IMR-90 (cell line): ENCODE data around the gene NAV2. TPM values are rescaled to one million over a fixed set of nuclear protein-coding genes. Genes with fewer than 3 reads are reported as not detected.

Experiments
- ATAC-seq: fragments of 200-7000 bp; cut with Tn5 transposase; 2 replicates; pipeline ENCODE4 v1.9.1; 2020; ENCODE audit warnings: low read depth, mild to moderate bottlenecking, moderate library complexity
- BruUV-seq: library from RNA; stranded (reverse); fragments of 400-500 nt; replicated peaks from 2 replicates; lab custom pipeline; 2021; lab: Mats Ljungman, UMichigan
- CTCF ChIA-PET: fragments of 300-600 bp; formaldehyde crosslinking; extraction: SDS; loops from one replicate; lab custom pipeline; 2021; ENCODE audit warnings: antibody characterized with exemption; lab: Yijun Ruan, JAX
- POLR2A ChIA-PET: fragments of 300-600 bp; sonication (Branson Sonifier 250); formaldehyde crosslinking; loops from one replicate; lab custom pipeline; 2022; ENCODE audit warnings: antibody characterized with exemption; ENCODE audit not compliant: unreplicated experiment; lab: Charles Lee
- DNase-seq: peaks from one replicate; pipeline ENCODE4 v3.0.0; 2013
- H2AFZ ChIP-seq: replicated peaks from 2 replicates; pipeline ENCODE3; 2013; ENCODE audit warnings: low read length, mild to moderate bottlenecking; ENCODE audit not compliant: poor library complexity
- H2AK5ac ChIP-seq: 2 replicates; pipeline ENCODE4 v1.6.1; 2013; ENCODE audit warnings: low read depth, low read length, inconsistent platforms
- H2AK9ac ChIP-seq: replicated peaks from 2 replicates; pipeline ENCODE3; 2013; ENCODE audit warnings: mild to moderate bottlenecking, low read depth, low read length, moderate library complexity; ENCODE audit not compliant: poor library complexity
- H2BK120ac ChIP-seq: 2 replicates; pipeline ENCODE4 v1.6.1; 2013; ENCODE audit warnings: low read depth, low read length, inconsistent platforms
- H2BK15ac ChIP-seq: 3 replicates; pipeline ENCODE4 v1.6.1; 2013; ENCODE audit warnings: low read depth, low read length, inconsistent platforms
- H2BK20ac ChIP-seq: 2 replicates; pipeline ENCODE4 v1.6.1; 2013; ENCODE audit warnings: low read depth, mild to moderate bottlenecking, inconsistent platforms, low read length, moderate library complexity
- H2BK5ac ChIP-seq: 2 replicates; pipeline ENCODE4 v1.6.1; 2013; ENCODE audit warnings: mild to moderate bottlenecking, low read depth, low read length, inconsistent platforms; ENCODE audit not compliant: poor library complexity, severe bottlenecking
- H3K14ac ChIP-seq: replicated peaks from 2 replicates; pipeline ENCODE4 v1.6.1; 2013; ENCODE audit warnings: low read depth, low read length, inconsistent platforms
- H3K18ac ChIP-seq: 2 replicates; pipeline ENCODE4 v1.6.1; 2013; ENCODE audit warnings: low read depth, low read length, control low read depth
- H3K23ac ChIP-seq: 2 replicates; pipeline ENCODE4 v1.6.1; 2013; ENCODE audit warnings: low read depth, low read length, inconsistent platforms
- H3K27ac ChIP-seq: 2 replicates; pipeline ENCODE4 v1.5.1; 2013; ENCODE audit warnings: mild to moderate bottlenecking, control low read depth, low read length; ENCODE audit not compliant: insufficient read depth
- H3K27me3 ChIP-seq: 2 replicates; pipeline ENCODE4 v1.6.1; 2013; ENCODE audit warnings: low read length; ENCODE audit not compliant: control insufficient read depth, insufficient read depth
- H3K36me3 ChIP-seq: 2 replicates; pipeline ENCODE4 v1.6.1; 2013; ENCODE audit warnings: low read length, mixed read lengths; ENCODE audit not compliant: control insufficient read depth, insufficient read depth
- H3K4ac ChIP-seq: 2 replicates; pipeline ENCODE4 v1.6.1; 2013; ENCODE audit warnings: low read depth, low read length, inconsistent platforms
- H3K4me1 ChIP-seq: 2 replicates; pipeline ENCODE4 v1.6.1; 2013; ENCODE audit warnings: low read length, mixed read lengths; ENCODE audit not compliant: control insufficient read depth, insufficient read depth
- H3K4me2 ChIP-seq: 2 replicates; pipeline ENCODE4 v1.6.1; 2013; ENCODE audit warnings: low read depth, mild to moderate bottlenecking, control low read depth, low read length, moderate library complexity
- H3K4me3 ChIP-seq: 2 replicates; pipeline ENCODE4 v1.5.1; 2013; ENCODE audit warnings: low read depth, mild to moderate bottlenecking, control low read depth, low read length, moderate library complexity; ENCODE audit not compliant: insufficient read depth
- H3K56ac ChIP-seq: 2 replicates; pipeline ENCODE4 v1.6.1; 2013; ENCODE audit warnings: low read length, inconsistent platforms; ENCODE audit not compliant: insufficient read depth; ENCODE audit errors: extremely low read depth
- H3K79me1 ChIP-seq, 2 experiments: 2 replicates each; pipeline ENCODE4 v1.6.1; 2013; ENCODE audit warnings: low read length in 2 of 2, inconsistent platforms in 1 of 2, low read depth in 1 of 2
- H3K9ac ChIP-seq: 2 replicates; pipeline ENCODE4 v1.6.1; 2013; ENCODE audit warnings: low read depth, low read length, control low read depth
- H3K9me1 ChIP-seq: 2 replicates; pipeline ENCODE4 v1.6.1; 2013; ENCODE audit warnings: low read length, inconsistent platforms; ENCODE audit not compliant: insufficient read depth
- H3K9me3 ChIP-seq: 2 replicates; pipeline ENCODE4 v1.6.1; 2013; ENCODE audit warnings: low read length; ENCODE audit not compliant: control insufficient read depth, insufficient read depth
- H4K20me1 ChIP-seq: 2 replicates; pipeline ENCODE4 v1.6.1; 2013; ENCODE audit warnings: low read length, inconsistent platforms; ENCODE audit not compliant: insufficient read depth
- H4K5ac ChIP-seq: 2 replicates; pipeline ENCODE4 v1.6.1; 2013; ENCODE audit warnings: mild to moderate bottlenecking, low read depth, low read length, control low read depth
- H4K8ac ChIP-seq, 2 experiments: 2 replicates each; pipeline ENCODE4 v1.6.1; 2013; ENCODE audit warnings: low read depth in 2 of 2, low read length in 2 of 2, control low read depth in 1 of 2, inconsistent platforms in 1 of 2
- H4K91ac ChIP-seq: 2 replicates; pipeline ENCODE4 v1.6.1; 2013; ENCODE audit warnings: low read depth, low read length, inconsistent platforms; ENCODE audit not compliant: insufficient read depth
- CEBPB ChIP-seq: IDR thresholded peaks from 2 replicates; pipeline ENCODE4 v1.6.1; 2012; ENCODE audit warnings: low read depth, low read length, improper control_type of control experiment
- CHD1 ChIP-seq: IDR thresholded peaks from 2 replicates; pipeline ENCODE4 v1.6.1; 2012; ENCODE audit warnings: low read depth, low read length, improper control_type of control experiment
- MAFK ChIP-seq: IDR thresholded peaks from 2 replicates; pipeline ENCODE4 v1.6.1; 2012; ENCODE audit warnings: low read depth, low read length, improper control_type of control experiment
- NFE2L2 ChIP-seq: fragments of 150-350 bp; IDR thresholded peaks from 2 replicates; pipeline ENCODE4 v1.6.1; 2016; ENCODE audit warnings: low read depth, mild to moderate bottlenecking, low read length
- RAD21 ChIP-seq: IDR thresholded peaks from 2 replicates; pipeline ENCODE4 v1.6.1; 2012; ENCODE audit warnings: low read length, improper control_type of control experiment
- RCOR1 ChIP-seq: IDR thresholded peaks from 2 replicates; pipeline ENCODE4 v1.6.1; 2012; ENCODE audit warnings: mild to moderate bottlenecking, low read length, improper control_type of control experiment; ENCODE audit not compliant: insufficient replicate concordance
- RFX5 ChIP-seq: IDR thresholded peaks from 2 replicates; pipeline ENCODE4 v1.8.0; 2012; ENCODE audit warnings: low read depth, mild to moderate bottlenecking, low read length, moderate library complexity
- SMC3 ChIP-seq: fragments of 150-350 bp; IDR thresholded peaks from 2 replicates; pipeline ENCODE4 v1.6.1; 2016; ENCODE audit warnings: low read depth, mild to moderate bottlenecking, antibody characterized with exemption, low read length, moderate library complexity
- WGBS, 2 experiments: methylation state at CpG; one replicate each; pipeline versions ENCODE4 v1.1.5 to v1.1.7; 2013; ENCODE audit warnings: missing lambda C conversion rate in 2 of 2; ENCODE audit not compliant: insufficient read length in 1 of 2; ENCODE audit errors: extremely low coverage in 2 of 2; 5-methylcytosine and 5-hydroxymethylcytosine counted together
- dilution Hi-C: fragments of 300-500 bp; cut with HindIII; formaldehyde crosslinking; loops from one replicate; pipeline ENCODE4 v1.14.3; 2018; ENCODE audit warnings: low sequenced_read_pairs; ENCODE audit not compliant: unreplicated experiment
- in situ Hi-C: fragments of 300-500 bp; cut with MboI; formaldehyde crosslinking; loops from 3 replicates; pipeline ENCODE4 v1.14.3; 2019; ENCODE audit warnings: low sequenced_read_pairs, inconsistent platforms, mixed read lengths
- intact Hi-C: fragments of 100-400 bp; cut with micrococcal nuclease; formaldehyde crosslinking; loops from 2 replicates; pipeline ENCODE4 v1.10.0; 2022
- polyA plus RNA-seq, 3 experiments: library from polyadenylated mRNA; depleted of rRNA; stranded (reverse); fragments of >200 nt; gene quantifications; 2 replicates each; pipeline ENCODE4 v1.2.3, GENCODE V29; 2012; ENCODE audit warnings: low replicate concordance in 1 of 3
- total RNA-seq: library from RNA; depleted of rRNA; stranded (reverse); fragments of >200 nt; gene quantifications from 2 replicates; pipeline ENCODE4 v1.2.3, GENCODE V29; 2012
- TF ChIP-seq, protein P1 (sequence below): conservative IDR thresholded peaks from 2 replicates; pipeline ENCODE4 v1.5.1; 2012; ENCODE audit warnings: mild to moderate bottlenecking, low read depth, low read length, improper control_type of control experiment

Gene NAV2
- total and polyA plus RNA-seq, 2 of the 4 experiments (the other 2 are of a cell fraction): 4.5 to 12.6 TPM

DNA sequence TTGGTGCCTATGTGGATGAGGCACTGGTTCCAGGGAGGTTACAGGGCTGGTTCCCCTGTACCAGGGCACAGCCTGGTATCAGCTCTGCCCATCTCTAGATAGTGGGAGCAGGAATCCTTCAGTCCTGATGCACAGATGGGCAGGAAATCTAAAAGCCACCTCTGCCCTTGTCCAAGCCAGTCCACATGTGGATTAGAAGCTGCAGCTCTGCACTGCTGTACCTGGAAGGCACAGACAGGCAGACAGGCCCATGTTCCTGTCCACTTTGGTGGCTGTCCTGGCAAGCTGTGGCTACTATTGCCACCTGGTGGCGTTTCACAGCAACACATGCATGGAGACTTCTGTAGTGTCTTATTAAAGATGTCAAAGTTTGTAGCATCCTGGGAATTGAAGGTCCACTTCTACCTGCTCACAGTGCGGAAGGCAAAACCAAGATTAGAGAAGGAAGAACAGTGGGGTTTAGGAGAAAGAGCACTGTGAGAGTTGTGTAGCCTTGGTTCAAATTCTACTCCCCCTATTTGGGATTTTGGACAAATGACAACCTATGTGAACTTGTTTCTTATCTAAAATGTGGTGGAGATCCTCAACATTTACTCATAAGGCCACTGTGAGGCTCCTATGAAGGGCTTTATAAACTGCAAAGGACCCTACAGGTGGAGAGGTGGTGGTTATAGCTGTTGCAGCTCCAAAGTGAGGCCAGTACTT lies 30.1 kb downstream of the NAV2 start:
- Histone ChIP-seq H3K4me2 (no peak overlapping the region), H2BK20ac (no peak overlapping the region), H2AK9ac (peak overlapping the region; percentile 20), H3K14ac (no peak overlapping the region), H3K4me1 (no peaks in the 10 kb centered on the region), H3K18ac (no peak overlapping the region), H3K9me3 (no peaks in the 10 kb centered on the region), H3K36me3 (peaks cover 1% of the 10 kb centered on the region; the same call in 1 of the 2 replicates), H3K23ac (no peak overlapping the region), H3K27ac (no peak overlapping the region), H3K79me1 (peaks cover 43 to 50% of the 10 kb centered on the region in 2 experiments), H2BK15ac (no peak overlapping the region), H3K27me3 (no peaks in the 10 kb centered on the region), H4K91ac (no peak overlapping the region), H2BK120ac (no peak overlapping the region; the same call in 1 of the 2 replicates), H4K8ac (no peak overlapping the region), H2AFZ (peak overlapping the region; percentile 39), H2AK5ac (peak overlapping the region; percentile 23; the same call in 1 of the 2 replicates), H3K4ac (no peak overlapping the region; the same call in 1 of the 2 replicates), H4K20me1 (peaks cover 40% of the 10 kb centered on the region), H3K4me3 (no peak overlapping the region), H3K9me1 (no peaks in the 10 kb centered on the region; the same call in 1 of the 2 replicates), H3K9ac (no peak overlapping the region), H3K56ac (no peak overlapping the region), H4K5ac (no peak overlapping the region), H2BK5ac (no peak overlapping the region)
- CTCF ChIA-PET: interaction anchor here (1.0 to 2.1 kb wide), 9 partner anchors 9 to 182 kb away, joined by 3 to 23 read pairs (median 5); no protein-coding TSS in a partner anchor
- intact Hi-C loops: loop anchor here (1.0 to 5.0 kb wide), 5 partner anchors 161 to 430 kb away; no protein-coding TSS in a partner anchor
- POLR2A ChIA-PET: no interaction called here
- in situ Hi-C loops: loop anchor here (10.0 kb wide), 1 partner anchor 428 kb away; no protein-coding TSS in a partner anchor
- peak; percentile 92 for ATAC-seq
- dilution Hi-C loops: no loop called here
- TF ChIP-seq RCOR1 (no peak), CHD1 (no peak), CEBPB (no peak), RAD21 (peak; percentile 97), RFX5 (no peak), MAFK (no peak), SMC3 (peak; percentile 98), NFE2L2 (no peak)
- TF ChIP-seq, protein P1, sequence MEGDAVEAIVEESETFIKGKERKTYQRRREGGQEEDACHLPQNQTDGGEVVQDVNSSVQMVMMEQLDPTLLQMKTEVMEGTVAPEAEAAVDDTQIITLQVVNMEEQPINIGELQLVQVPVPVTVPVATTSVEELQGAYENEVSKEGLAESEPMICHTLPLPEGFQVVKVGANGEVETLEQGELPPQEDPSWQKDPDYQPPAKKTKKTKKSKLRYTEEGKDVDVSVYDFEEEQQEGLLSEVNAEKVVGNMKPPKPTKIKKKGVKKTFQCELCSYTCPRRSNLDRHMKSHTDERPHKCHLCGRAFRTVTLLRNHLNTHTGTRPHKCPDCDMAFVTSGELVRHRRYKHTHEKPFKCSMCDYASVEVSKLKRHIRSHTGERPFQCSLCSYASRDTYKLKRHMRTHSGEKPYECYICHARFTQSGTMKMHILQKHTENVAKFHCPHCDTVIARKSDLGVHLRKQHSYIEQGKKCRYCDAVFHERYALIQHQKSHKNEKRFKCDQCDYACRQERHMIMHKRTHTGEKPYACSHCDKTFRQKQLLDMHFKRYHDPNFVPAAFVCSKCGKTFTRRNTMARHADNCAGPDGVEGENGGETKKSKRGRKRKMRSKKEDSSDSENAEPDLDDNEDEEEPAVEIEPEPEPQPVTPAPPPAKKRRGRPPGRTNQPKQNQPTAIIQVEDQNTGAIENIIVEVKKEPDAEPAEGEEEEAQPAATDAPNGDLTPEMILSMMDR: peak; percentile 89
- BruUV-seq: no TSS peak
- peak; percentile 79 for DNase-seq
- WGBS, 2 experiments: no CpG with 5 or more reads among the region's 2 CpGs
